Measurements from ENCODE around the gene ANTXRL. TPM values are rescaled to one million over a fixed set of nuclear protein-coding genes. Genes with fewer than 3 reads are reported as not detected.

ANTXRL gene
- total and polyA plus RNA-seq, 2 of the 8 experiments (the other 6 are each of a cell fraction or from before 2014, with no cell fraction given): not detected

- H4K5ac ChIP-seq (ENCODE audit: insufficient read length, low read depth, low read length): no peak overlapping the region
- H3K79me2 ChIP-seq (ENCODE audit: control insufficient read depth in 1 of 2, insufficient read depth in 2 of 2, low read length in 2 of 2): no peaks in the 10 kb centered on the region
- H3K4ac ChIP-seq (replicated peaks; ENCODE audit: insufficient read length, low read depth, low read length): no peak overlapping the region
- H3K18ac ChIP-seq (ENCODE audit: extremely low read depth, low read length): no peak overlapping the region
- H2BK12ac ChIP-seq (ENCODE audit: low read depth, low read length): no peak overlapping the region
- H2BK5ac ChIP-seq (ENCODE audit: low read depth, low read length): no peak overlapping the region
- no peaks in the 10 kb centered on the region for H3K4me1 ChIP-seq (replicated peaks in 1 of 4; ENCODE audit: control insufficient read depth in 3 of 4, insufficient read depth in 4 of 4, low read length in 3 of 4)
- 88% methylated on average over 8 of the region's 8 CpGs; no CpG with 5 or more reads in 1 of the 2 experiments for WGBS, 2 experiments (ENCODE audit: extremely low coverage in 1 of 2, insufficient coverage in 1 of 2, insufficient read length in 1 of 2, insufficient replicate concordance in 2 of 2, low coverage in 1 of 2, low lambda C conversion rate in 2 of 2, missing lambda C conversion rate in 1 of 2)
- H3K79me1 ChIP-seq (ENCODE audit: low read depth, low read length): 0 out of 2 replicates have a peak, but pooled peaks cover 2% of the 10 kb centered on the region
- FAIRE-seq (no peak), DNase-seq (ENCODE audit: low read depth in 1 of 2, low spot score in 2 of 2) (no peak)
- ChIA-PET CTCF (ENCODE audit: partially characterized antibody) (interaction anchor here (0.6 to 4.2 kb wide), 6 partner anchors 8 to 591 kb away, joined by 3 to 32 read pairs (median 5); no protein-coding TSS in a partner anchor), POLR2A (ENCODE audit: partially characterized antibody) (interaction anchor here (0.6 kb wide), 1 partner anchor 11 kb away, joined by 3 read pairs; no protein-coding TSS in a partner anchor)
- no peak overlapping the region for H2BK120ac ChIP-seq (replicated peaks; ENCODE audit: low read depth, low read length)
- H4K8ac ChIP-seq (ENCODE audit: extremely low read depth, insufficient read depth, low read length): no peak overlapping the region
- no peak overlapping the region for H3K14ac ChIP-seq (ENCODE audit: insufficient read length)
- H2BK20ac ChIP-seq (ENCODE audit: low read length): no peak overlapping the region
- H2BK15ac ChIP-seq (ENCODE audit: low read length): no peak overlapping the region
- H3K4me2 ChIP-seq (ENCODE audit: insufficient read depth in 1 of 2, low read depth in 2 of 2, low read length in 2 of 2): no peak overlapping the region
- H3K27me3 ChIP-seq (replicated peaks in 1 of 4; ENCODE audit: control insufficient read depth in 3 of 4, extremely low read depth in 1 of 4, insufficient read depth in 3 of 4, low read length in 3 of 4): no peaks in the 10 kb centered on the region
- peaks cover 11% of the 10 kb centered on the region; the same call in 1 of the 2 replicates for H3K23me2 ChIP-seq (ENCODE audit: low read depth, low read length)
- no peak overlapping the region for H3K4me3 ChIP-seq (ENCODE audit: extremely low read depth in 1 of 4, insufficient read depth in 2 of 4, low read depth in 3 of 4, low read length in 4 of 4)
- H3K23ac ChIP-seq (ENCODE audit: insufficient read length): no peak overlapping the region
- peaks cover 0 to 6% of the 10 kb centered on the region in 2 experiments for H4K20me1 ChIP-seq (replicated peaks in 1 of 2; ENCODE audit: control insufficient read depth in 1 of 2, insufficient read depth in 2 of 2, low read length in 2 of 2)
- H3K56ac ChIP-seq (replicated peaks; ENCODE audit: insufficient read length, low read depth, low read length): no peak overlapping the region
- no peak overlapping the region for H4K91ac ChIP-seq (replicated peaks; ENCODE audit: insufficient read length, low read length)
- H2AFZ ChIP-seq (ENCODE audit: low read length): no peak overlapping the region
- no peak overlapping the region for H2AK5ac ChIP-seq (ENCODE audit: low read depth, low read length)
- no peak overlapping the region for H3K9ac ChIP-seq (replicated peaks in 1 of 4; ENCODE audit: extremely low read depth in 1 of 4, low read depth in 3 of 4, low read length in 3 of 4)
- TF ChIP-seq TEAD4 (IDR thresholded peaks at IDR 0.05; ENCODE audit: low read depth, low read length) (no peak), NANOG (IDR thresholded peaks at IDR 0.05; ENCODE audit: insufficient read depth, low read depth, low read length, poor library complexity, severe bottlenecking) (no peak), BCL11A (IDR thresholded peaks at IDR 0.05; ENCODE audit: low read depth in 2 of 2, low read length in 2 of 2) (no peak), FOSL1 (IDR thresholded peaks at IDR 0.05; ENCODE audit: insufficient read depth, low read depth, low read length) (no peak), CREB1 (IDR thresholded peaks at IDR 0.05) (no peak), CBX5 (IDR thresholded peaks at IDR 0.05; ENCODE audit: low read depth, low read length) (no peak)
- H3K27ac ChIP-seq (ENCODE audit: low read depth, low read length): no peak overlapping the region
- no peaks in the 10 kb centered on the region for H3K36me3 ChIP-seq (ENCODE audit: control insufficient read depth in 2 of 4, insufficient read depth in 4 of 4, low read length in 3 of 4)
- H3K9me3 ChIP-seq (ENCODE audit: insufficient read depth in 2 of 2, low read depth in 1 of 2, low read length in 1 of 2): no peaks in the 10 kb centered on the region
Observed at GRCh38 chr10:46264737-46265368, 21.9 kb upstream of the ANTXRL start.

All from H1 (cell line).